Hematopoietic multipotent progenitor cell treated with erythropoietin and hydrocortisone succinate and interleukin-3 and kit ligand, for 8 days (in vitro differentiated cells): ENCODE data around the gene MINK1.

Experiments
- DNase-seq: peaks from one replicate; pipeline ENCODE4 v3.0.0-alpha.2; 2015

MINK1 gene

DNA sequence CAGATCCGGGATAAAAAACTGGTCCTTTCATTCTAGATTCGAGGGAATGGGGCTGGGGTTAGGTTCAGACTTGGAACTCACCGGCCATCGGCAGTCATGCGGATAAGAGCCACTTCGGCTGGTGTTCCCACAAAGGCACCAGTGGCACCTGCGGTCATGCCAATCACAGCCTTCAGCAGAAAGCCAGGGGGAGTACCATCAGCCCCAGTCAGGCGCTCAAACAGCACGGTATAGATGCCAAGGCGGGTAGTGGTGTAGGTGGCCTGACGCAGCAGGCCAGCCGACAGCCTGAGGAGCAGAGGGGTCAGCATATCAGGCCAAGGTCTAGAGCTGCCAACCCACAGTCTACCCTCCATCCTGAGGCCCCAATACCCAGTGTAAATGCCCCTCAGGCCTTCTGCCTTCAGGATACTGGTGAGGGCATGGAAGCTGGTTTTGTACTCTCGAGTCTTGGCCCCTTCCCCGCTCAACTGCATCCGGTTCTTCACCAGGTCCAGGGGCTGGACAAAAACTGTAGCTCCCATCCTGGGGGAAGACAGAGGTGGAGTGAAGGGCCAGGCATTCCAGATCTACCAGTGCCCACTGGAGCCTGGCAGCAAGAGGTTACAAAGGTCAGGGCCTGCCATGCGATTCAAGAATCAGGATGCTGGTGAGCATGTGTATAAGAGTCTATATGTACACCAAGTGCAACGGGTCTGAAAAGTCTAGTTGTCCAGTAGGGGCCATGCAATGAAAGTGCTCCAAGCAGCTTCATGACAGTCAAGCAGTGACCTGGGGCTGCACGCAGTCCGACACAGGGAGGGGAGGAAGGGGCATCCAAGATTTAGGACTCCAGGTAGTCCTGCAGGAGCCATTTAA, 105.8 kb downstream of the MINK1 start:
- peak; percentile 35 for DNase-seq

DNA sequence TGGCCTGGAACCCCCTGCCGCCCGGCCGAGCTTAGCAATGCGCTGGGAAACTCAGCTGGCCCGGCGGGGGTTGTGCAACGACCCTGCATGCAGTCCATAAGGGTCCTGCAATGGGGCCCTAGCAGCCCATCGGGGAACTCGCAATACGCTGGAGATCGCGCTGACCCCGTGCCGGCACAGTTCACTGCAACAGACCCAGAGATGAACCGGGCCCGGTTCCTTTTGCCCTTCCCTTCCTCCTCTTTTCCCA, 106.3 kb downstream of the MINK1 start:
- no peak for DNase-seq

DNA sequence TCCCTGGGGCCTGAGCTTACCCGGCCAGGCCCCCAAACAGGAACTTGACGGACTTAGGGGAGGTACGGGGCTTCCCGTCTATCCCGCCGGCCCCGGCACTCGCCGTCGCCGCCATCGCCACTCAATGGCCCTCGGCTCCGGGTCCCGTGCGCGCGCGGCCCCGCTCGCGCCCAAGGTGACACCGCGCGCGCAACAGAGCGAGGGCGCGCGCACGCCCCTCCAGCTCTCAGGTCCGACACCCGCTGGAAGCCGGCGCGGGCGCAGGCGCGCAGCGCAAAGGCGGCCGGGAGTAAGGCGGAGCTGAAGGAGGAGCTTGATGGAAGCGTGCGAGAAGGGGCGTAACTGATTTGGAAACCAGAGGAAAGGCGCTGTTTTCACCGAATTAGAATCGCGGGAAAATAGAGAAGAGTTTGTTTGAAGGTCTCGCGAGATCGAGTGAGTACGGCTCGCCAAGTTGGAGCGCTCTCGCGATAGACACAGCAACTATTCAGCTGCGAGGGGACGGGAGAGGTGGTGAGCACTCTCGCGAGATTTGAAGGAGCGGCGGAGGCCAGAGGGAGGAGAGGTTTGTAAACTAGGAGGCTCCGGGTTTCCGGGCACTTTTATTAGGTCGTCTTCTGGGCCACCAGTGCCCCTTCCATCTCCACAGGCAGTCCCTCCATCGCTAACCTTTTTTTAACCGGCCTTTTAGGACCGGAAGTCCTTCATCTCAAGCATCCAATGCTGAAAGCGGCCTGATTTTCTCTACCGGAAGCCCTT, 106.8 kb downstream of the MINK1 start, which contains the start of the genes RNF167 and SLC25A11:
Gene RNF167, plus strand, starts transcription at position 473 of the 759 bp plus-strand sequence. CDS start 642 bp downstream, outside the sequence.
Gene SLC25A11, minus strand, starts transcription at position 251 of the 759 bp plus-strand sequence. Its CDS starts 136 bp downstream, at position 115.
- DNase-seq = peak; percentile 100

DNA sequence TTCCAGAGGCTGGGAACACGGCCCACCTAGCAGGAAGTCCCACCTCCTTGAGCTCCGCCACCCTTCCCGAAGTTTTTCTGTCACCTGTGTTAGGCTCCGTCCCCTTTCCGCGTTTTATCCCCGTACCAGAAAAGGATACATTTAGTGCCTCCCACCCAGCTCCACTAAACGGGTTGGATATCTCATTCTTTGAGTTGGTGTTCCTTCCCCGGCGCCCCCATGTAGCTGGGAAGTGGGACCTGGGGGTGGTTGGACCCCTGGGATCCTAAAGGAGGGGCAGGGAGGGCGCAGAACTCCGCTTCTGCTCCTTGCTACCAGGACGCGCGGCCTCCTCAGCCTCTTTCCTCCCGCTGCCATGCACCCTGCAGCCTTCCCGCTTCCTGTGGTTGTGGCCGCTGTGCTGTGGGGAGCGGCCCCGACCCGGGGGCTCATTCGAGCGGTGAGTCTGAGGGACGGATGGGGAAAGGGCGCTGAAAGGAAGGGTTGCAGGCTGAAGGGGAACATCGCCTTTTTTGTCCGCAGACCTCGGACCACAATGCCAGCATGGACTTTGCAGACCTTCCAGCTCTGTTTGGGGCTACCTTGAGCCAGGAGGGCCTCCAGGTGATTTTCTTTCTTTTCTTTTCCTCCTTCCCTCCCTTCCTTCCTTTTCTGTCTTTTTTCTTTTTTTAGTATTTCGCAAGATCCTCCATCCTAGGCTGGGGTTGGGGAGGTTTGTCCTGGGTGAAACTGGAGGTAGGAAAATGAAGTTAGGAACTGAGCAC, 107.6 kb downstream of the MINK1 start:
- DNase-seq = no peak

DNA sequence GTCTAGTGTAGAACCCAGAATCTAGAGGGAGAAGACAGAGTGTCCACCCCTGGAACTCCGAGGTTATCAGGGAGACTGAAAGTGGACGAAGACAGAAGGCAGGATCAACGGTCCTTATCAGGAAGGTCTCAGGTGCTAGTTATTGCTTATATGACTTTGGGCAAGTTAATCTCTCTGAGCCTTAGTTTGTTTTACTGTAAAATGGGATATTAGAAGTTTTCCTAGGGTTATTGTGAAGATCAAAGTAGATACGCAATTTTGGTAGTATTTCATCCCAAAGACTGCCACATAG, 108.1 kb downstream of the MINK1 start:
- peak; percentile 23 for DNase-seq

DNA sequence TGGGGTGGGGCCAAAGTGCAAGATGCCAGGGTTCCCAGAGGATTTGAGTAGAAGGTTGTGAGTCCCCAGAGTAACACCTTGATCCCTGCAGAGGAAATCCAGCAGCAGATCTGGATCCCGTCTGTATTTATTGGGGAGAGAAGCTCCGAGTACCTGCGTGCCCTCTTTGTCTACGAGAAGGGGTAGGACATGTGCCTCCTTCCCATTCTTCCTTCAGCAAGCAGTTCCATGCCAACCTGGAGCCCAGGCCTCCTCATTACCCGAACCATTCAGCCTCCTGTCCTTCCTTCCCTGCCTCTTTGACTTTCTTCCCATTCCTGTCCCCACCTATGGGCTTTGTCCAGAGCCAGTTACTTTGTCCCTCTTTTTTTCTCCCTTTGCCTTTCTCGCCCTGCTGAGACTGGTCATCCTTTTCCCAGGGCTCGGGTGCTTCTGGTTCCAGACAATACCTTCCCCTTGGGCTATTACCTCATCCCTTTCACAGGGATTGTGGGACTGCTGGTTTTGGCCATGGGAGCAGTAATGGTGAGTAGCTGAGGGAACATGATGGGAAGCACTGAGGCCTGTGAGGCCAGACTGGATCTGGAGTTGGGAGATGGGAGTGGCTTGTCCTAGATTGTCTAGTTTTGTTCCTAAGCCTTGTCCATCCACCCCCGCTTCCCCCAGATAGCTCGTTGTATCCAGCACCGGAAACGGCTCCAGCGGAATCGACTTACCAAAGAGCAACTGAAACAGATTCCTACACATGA, 109.8 kb downstream of the MINK1 start:
- DNase-seq = no peak

DNA sequence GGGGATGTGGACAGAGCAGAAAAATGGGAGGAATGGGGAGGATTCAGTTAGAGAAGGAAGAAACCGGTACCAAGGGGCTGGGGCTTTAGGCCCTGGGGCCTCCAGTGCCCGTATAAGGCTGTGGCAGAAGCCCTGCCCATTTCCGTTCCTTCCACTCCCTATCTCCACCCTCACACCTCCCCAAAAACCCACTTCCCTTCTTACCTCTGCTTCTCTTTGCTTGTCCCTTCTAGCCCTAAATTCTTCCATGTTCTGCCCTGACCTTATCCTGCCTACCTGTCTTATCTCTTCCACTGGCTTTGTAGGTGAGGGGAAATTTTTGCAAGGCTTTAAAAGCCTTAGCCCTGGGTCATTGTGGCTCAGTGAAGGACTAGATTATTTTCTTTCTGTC, 111.0 kb downstream of the MINK1 start:
- peak; percentile 76 for DNase-seq

DNA sequence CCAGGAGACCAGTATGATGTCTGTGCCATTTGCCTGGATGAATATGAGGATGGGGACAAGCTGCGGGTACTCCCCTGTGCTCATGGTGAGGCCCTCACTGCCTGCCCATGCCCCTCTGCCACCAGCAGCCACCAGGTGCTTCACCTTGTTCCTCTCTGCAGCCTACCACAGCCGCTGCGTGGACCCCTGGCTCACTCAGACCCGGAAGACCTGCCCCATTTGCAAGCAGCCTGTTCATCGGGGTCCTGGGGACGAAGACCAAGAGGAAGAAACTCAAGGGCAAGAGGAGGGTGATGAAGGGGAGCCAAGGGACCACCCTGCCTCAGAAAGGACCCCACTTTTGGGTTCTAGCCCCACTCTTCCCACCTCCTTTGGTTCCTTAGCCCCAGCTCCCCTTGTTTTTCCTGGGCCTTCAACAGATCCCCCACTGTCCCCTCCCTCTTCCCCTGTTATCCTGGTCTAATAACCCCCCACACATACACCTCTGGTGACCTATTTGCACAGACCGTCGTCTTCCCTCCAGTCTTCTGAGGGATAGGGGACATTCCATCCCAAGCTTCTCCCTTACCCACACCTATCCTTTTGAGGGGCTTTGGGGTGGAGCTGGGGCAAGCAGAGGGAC, 111.5 kb downstream of the MINK1 start:
- DNase-seq = peak; percentile 23

DNA sequence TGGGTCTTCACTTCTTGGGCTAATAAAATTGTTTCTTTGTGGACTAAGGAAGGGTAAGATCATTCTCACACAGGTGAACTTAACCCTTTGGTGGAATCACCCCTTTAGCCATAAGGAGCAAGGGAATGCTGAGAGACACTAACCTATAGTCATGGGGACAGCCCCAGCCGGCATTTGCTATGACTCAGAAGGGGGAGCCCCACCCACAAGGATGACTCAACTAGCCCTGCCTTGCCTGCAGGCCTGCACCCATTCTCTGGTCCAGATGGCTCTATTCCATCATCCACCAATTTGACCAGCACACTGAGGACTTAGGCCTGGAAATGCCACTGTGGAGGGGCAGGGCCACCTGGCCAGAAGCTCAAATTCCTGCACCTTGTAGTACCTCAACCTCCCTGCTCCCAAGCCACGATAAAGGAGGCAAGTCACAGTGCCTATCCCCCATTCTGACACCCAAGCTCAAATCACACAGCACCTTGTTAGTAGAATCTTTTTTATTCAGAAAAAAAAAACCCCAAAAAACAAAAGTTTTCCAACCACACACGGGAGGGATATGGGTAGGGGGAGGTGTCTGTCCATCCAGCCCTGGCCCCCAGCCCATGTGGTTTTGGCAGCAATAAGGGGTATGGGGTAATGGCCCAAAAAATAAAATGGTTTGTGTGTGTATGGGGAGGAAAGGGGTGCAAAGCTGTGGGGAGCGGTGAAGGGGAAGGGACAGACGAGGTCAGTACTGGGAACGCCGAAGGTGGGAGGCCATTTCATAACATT, 112.2 kb downstream of the MINK1 start:
- DNase-seq = peak; percentile 87

DNA sequence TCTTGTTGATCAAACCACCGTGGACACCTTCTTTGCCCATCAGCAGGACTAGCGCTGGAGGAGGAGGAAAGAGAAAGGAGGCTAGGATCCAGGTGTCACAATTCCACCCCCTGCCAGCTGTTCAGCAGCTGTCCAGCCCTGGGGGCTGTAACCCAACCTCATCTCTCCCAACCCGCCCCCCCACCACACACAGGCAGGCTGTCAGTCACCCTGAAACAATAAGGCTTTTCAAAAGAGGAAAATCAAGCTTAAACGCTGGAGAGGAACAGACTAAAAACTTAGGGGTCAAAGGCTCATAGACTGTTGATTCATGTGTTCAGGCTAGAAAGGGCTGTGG, 112.8 kb downstream of the MINK1 start:
- no peak for DNase-seq

DNA sequence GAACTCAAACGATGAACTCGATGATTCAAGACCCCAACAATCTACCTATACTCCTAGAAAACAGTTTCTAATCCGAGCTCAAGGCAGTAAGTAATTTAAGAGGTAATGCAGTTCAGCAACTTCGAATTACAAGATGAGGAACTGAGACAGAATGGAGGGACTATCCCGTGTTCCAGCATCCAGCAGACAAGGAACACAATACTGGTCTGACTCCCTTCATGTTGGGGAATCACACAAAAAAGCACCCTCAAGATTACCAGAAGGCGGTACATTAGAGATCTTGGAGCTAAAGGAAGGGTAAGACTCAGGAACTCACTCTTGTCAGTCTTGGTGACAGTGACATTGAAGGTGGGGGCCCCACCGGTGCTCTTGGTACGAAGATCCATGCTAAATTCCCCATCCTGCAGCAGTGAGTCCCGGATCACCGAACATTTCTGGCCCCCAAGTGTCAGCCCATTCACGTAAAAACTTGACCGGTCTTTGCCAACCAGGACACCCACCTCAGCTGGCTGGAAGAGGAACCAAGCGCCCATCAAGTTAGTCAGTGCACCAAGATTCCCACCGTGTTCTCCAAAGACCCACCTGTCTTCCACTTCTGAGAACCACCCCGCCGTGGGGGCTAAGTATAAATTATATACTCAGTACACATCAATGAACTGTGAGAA, 113.3 kb downstream of the MINK1 start:
- peak; percentile 16 for DNase-seq

DNA sequence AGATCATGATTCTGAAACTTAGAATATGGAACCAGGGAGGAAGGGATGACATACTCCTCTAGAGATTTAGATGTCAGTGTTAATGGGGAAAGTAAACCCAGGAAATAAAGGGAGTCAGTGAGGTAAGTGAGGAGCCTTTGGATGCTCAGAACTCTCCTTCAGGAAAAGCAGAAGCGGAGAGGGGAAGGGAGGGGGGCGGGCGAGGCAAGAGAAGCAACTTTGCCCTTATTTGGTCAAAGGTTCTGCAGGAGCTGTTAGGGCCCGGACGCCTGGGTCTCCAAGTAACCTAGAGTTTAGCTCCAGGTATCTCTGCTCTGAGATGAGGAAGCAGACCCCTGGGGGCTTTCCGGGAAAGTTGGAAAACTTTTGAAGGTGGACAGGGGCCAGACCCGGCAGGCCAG, 113.9 kb downstream of the MINK1 start:
- no peak for DNase-seq
